H9 (cell line): ENCODE measurements around the gene SLC30A1. TPM values are rescaled to one million over a fixed set of nuclear protein-coding genes. Genes with fewer than 3 reads are reported as not detected.

ENCODE experiments used
- DNase-seq: peaks from one replicate; pipeline ENCODE4 v3.0.0-alpha.2; 2017
- H2AFZ ChIP-seq: one replicate; pipeline ENCODE4 v1.6.1; 2013; ENCODE audit warnings: mild to moderate bottlenecking, low read length, control low read depth, moderate library complexity
- H2AK5ac ChIP-seq: 2 replicates; pipeline ENCODE4 v1.6.1; 2013; ENCODE audit warnings: low read length, control low read depth, mixed read lengths; ENCODE audit not compliant: insufficient read length
- H2BK120ac ChIP-seq: one replicate; pipeline ENCODE4 v1.6.1; 2013; ENCODE audit warnings: low read depth, mild to moderate bottlenecking, low read length, control low read depth, inconsistent platforms; ENCODE audit not compliant: poor library complexity, severe bottlenecking
- H2BK12ac ChIP-seq: 2 replicates; pipeline ENCODE4 v1.6.1; 2013; ENCODE audit warnings: low read length, control low read depth, mixed read lengths, low read depth; ENCODE audit not compliant: insufficient read length
- H2BK15ac ChIP-seq: 2 replicates; pipeline ENCODE4 v1.6.1; 2013; ENCODE audit warnings: low read depth, low read length, control low read depth
- H2BK20ac ChIP-seq: one replicate; pipeline ENCODE4 v1.6.1; 2013; ENCODE audit warnings: low read depth, mild to moderate bottlenecking, low read length, control low read depth, inconsistent platforms; ENCODE audit not compliant: poor library complexity, severe bottlenecking
- H2BK5ac ChIP-seq: 2 replicates; pipeline ENCODE4 v1.6.1; 2013; ENCODE audit warnings: low read length, control low read depth, mixed read lengths; ENCODE audit not compliant: insufficient read length
- H3K14ac ChIP-seq: 2 replicates; pipeline ENCODE4 v1.6.1; 2013; ENCODE audit warnings: low read length, control low read depth; ENCODE audit not compliant: insufficient read depth
- H3K18ac ChIP-seq: 2 replicates; pipeline ENCODE4 v1.6.1; 2013; ENCODE audit warnings: low read depth, mild to moderate bottlenecking, mixed read lengths, low read length, control low read depth; ENCODE audit not compliant: insufficient read length
- H3K23ac ChIP-seq: 2 replicates; pipeline ENCODE4 v1.6.1; 2013; ENCODE audit warnings: low read length, control low read depth, mixed read lengths, low read depth; ENCODE audit not compliant: insufficient read length
- H3K23me2 ChIP-seq: 2 replicates; pipeline ENCODE4 v1.6.1; 2013; ENCODE audit warnings: low read depth, mild to moderate bottlenecking, mixed read lengths, low read length, control low read depth; ENCODE audit not compliant: insufficient read length, poor library complexity, severe bottlenecking
- H3K27ac ChIP-seq: 2 replicates; pipeline ENCODE4 v1.5.1; 2013; ENCODE audit warnings: low read length, control low read depth, mixed read lengths, low read depth; ENCODE audit not compliant: insufficient read length
- H3K27me3 ChIP-seq: 2 replicates; pipeline ENCODE4 v1.6.1; 2013; ENCODE audit warnings: low read length, control low read depth, inconsistent platforms; ENCODE audit not compliant: insufficient read depth
- H3K4ac ChIP-seq: 2 replicates; pipeline ENCODE4 v1.6.1; 2013; ENCODE audit warnings: low read depth, mild to moderate bottlenecking, control low read depth, inconsistent platforms, low read length, moderate library complexity
- H3K4me1 ChIP-seq: 2 replicates; pipeline ENCODE4 v1.6.1; 2013; ENCODE audit warnings: low read length, control low read depth, inconsistent platforms; ENCODE audit not compliant: insufficient read depth
- H3K4me2 ChIP-seq: 2 replicates; pipeline ENCODE4 v1.6.1; 2013; ENCODE audit warnings: low read length, control low read depth, mixed read lengths; ENCODE audit not compliant: insufficient read length, insufficient read depth
- H3K56ac ChIP-seq: 2 replicates; pipeline ENCODE4 v1.6.1; 2013; ENCODE audit warnings: low read depth, mild to moderate bottlenecking, mixed read lengths, low read length, control low read depth; ENCODE audit not compliant: insufficient read length
- H3K79me1 ChIP-seq: 2 replicates; pipeline ENCODE4 v1.6.1; 2013; ENCODE audit warnings: low read depth, mild to moderate bottlenecking, moderate library complexity, low read length, control low read depth, inconsistent platforms; ENCODE audit not compliant: insufficient read depth, poor library complexity, severe bottlenecking
- H3K79me2 ChIP-seq: 2 replicates; pipeline ENCODE4 v1.6.1; 2013; ENCODE audit warnings: low read length, control low read depth, inconsistent platforms; ENCODE audit not compliant: insufficient read depth
- H3K9ac ChIP-seq: 2 replicates; pipeline ENCODE4 v1.6.1; 2013; ENCODE audit warnings: low read length, control low read depth, mixed read lengths; ENCODE audit not compliant: insufficient read length; ENCODE audit errors: extremely low read depth
- H3K9me3 ChIP-seq: one replicate; pipeline ENCODE4 v1.6.1; 2013; ENCODE audit warnings: low read depth, low read length, inconsistent platforms; ENCODE audit not compliant: control insufficient read depth
- H3T11ph ChIP-seq: one replicate; pipeline ENCODE4 v1.6.1; 2013; ENCODE audit warnings: mild to moderate bottlenecking, low read length, control low read depth, inconsistent platforms
- H4K20me1 ChIP-seq: one replicate; pipeline ENCODE4 v1.6.1; 2013; ENCODE audit not compliant: control insufficient read depth, insufficient read length, insufficient read depth
- H4K5ac ChIP-seq: 2 replicates; pipeline ENCODE4 v1.6.1; 2013; ENCODE audit warnings: low read depth, mild to moderate bottlenecking, mixed read lengths, low read length, control low read depth; ENCODE audit not compliant: insufficient read length
- H4K8ac ChIP-seq: replicated peaks from 2 replicates; pipeline ENCODE4 v1.6.1; 2013; ENCODE audit warnings: low read length, control low read depth, mixed read lengths, low read depth; ENCODE audit not compliant: insufficient read length
- H4K91ac ChIP-seq: 2 replicates; pipeline ENCODE4 v1.6.1; 2013; ENCODE audit warnings: low read depth, mild to moderate bottlenecking, moderate library complexity, mixed read lengths, low read length, control low read depth; ENCODE audit not compliant: insufficient read length
- H3K27ac Mint-ChIP-seq, 3 experiments: 2 replicates in 2 of 3; 3 replicates in 1 of 3; pipeline ENCODE4 v1.8.0; 2020 to 2021; ENCODE audit warnings: mixed read lengths in 3 of 3, mild to moderate bottlenecking in 1 of 3, moderate library complexity in 1 of 3
- H3K27me3 Mint-ChIP-seq: 2 replicates; pipeline ENCODE4 v1.8.0; 2021; ENCODE audit warnings: low read depth, mild to moderate bottlenecking, moderate library complexity, mixed read lengths
- H3K36me3 Mint-ChIP-seq, 3 experiments: 2 replicates in 2 of 3; 3 replicates in 1 of 3; pipeline ENCODE4 v1.8.0; 2020 to 2021; ENCODE audit warnings: low read depth in 3 of 3, mixed read lengths in 3 of 3; ENCODE audit not compliant: insufficient read depth in 1 of 3
- H3K4me1 Mint-ChIP-seq, 2 experiments: 2 replicates each; pipeline ENCODE4 v1.8.0; 2020; ENCODE audit warnings: mixed read lengths in 2 of 2
- H3K4me3 Mint-ChIP-seq, 2 experiments: 2 replicates in 1 of 2; 3 replicates in 1 of 2; pipeline ENCODE4 v1.8.0; 2020 to 2021; ENCODE audit warnings: mild to moderate bottlenecking in 2 of 2, mixed read lengths in 2 of 2, moderate library complexity in 1 of 2
- H3K9me3 Mint-ChIP-seq, 2 experiments: 2 replicates in 1 of 2; 3 replicates in 1 of 2; pipeline ENCODE4 v1.8.0; 2020; ENCODE audit warnings: mild to moderate bottlenecking in 2 of 2, mixed read lengths in 2 of 2, moderate library complexity in 1 of 2
- WGBS: extraction: QIAGEN DNeasy Blood & Tissue Kit; methylation state at CpG from one replicate; pipeline ENCODE4 v1.1.7; 2013; ENCODE audit warnings: missing lambda C conversion rate, low lambda C conversion rate, mixed read lengths; ENCODE audit not compliant: insufficient read length; ENCODE audit errors: extremely low coverage; 5-methylcytosine and 5-hydroxymethylcytosine counted together
- total RNA-seq: library from RNA; stranded (reverse); gene quantifications from 2 replicates; pipeline ENCODE4 v1.2.1, GENCODE V29; 2021
- TF ChIP-seq, protein P1 (sequence below): fragments of 200-600 bp; sonication (generic); conservative IDR thresholded peaks from 3 replicates; pipeline ENCODE4 v1.8.0; 2021; ENCODE audit warnings: antibody characterized with exemption, mild to moderate bottlenecking

Gene SLC30A1
- total RNA-seq, 1 experiment from 2014 or later: 17.1 TPM

DNA sequence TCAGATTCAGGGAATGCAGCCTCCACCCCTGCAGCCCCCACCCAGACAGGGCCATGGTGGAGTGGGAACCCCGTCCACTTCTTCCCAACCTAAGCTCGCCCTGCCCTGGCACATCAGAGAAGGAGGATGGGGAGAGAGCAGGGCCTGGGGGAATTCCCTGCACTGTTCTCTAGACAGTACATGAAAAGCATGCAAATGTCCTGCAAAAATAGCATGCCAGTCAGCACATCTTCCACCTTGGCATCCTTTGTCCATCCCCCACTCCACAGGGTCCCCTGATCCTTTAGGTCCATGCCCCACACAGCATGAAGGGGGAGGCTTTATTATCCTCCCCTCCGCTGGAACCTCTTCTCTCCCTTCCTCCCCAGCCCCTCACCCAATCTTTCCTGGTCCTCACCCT is 52.0 kb downstream of the SLC30A1 start:
- no peak overlapping the region for H2BK5ac ChIP-seq
- no peak overlapping the region for H3K4me2 ChIP-seq
- no peaks in the 10 kb centered on the region; a peak in 1 of 7 replicates for H3K36me3 Mint-ChIP-seq
- H3K79me1 ChIP-seq: no peaks in the 10 kb centered on the region
- H4K20me1 ChIP-seq: no peaks in the 10 kb centered on the region
- H3K4me1 Mint-ChIP-seq: peaks cover 16 to 18% of the 10 kb centered on the region in 2 experiments
- H2BK120ac ChIP-seq: no peak overlapping the region
- no peaks in the 10 kb centered on the region; the same call in none of the 2 replicates for H3K27me3 Mint-ChIP-seq
- H4K5ac ChIP-seq: no peak overlapping the region
- no peak overlapping the region for H3K4ac ChIP-seq
- H3K4me1 ChIP-seq: no peaks in the 10 kb centered on the region
- no peak overlapping the region for H4K8ac ChIP-seq
- no peaks in the 10 kb centered on the region for H3K27me3 ChIP-seq
- H3K56ac ChIP-seq: no peak overlapping the region
- H2AFZ ChIP-seq: no peak overlapping the region
- no peak overlapping the region for H3K4me3 Mint-ChIP-seq
- H2AK5ac ChIP-seq: no peak overlapping the region
- H3K18ac ChIP-seq: no peak overlapping the region
- peak overlapping the region; percentile 55; the same call in 1 of the 2 replicates for H3K14ac ChIP-seq
- DNase-seq: no peak
- no peaks in the 10 kb centered on the region for H3K9me3 ChIP-seq
- no peak overlapping the region for H3T11ph ChIP-seq
- no peaks in the 10 kb centered on the region for H3K79me2 ChIP-seq
- no peak overlapping the region for H2BK15ac ChIP-seq
- H3K27ac ChIP-seq: no peak overlapping the region
- no peak overlapping the region for H4K91ac ChIP-seq
- TF ChIP-seq, protein P1, sequence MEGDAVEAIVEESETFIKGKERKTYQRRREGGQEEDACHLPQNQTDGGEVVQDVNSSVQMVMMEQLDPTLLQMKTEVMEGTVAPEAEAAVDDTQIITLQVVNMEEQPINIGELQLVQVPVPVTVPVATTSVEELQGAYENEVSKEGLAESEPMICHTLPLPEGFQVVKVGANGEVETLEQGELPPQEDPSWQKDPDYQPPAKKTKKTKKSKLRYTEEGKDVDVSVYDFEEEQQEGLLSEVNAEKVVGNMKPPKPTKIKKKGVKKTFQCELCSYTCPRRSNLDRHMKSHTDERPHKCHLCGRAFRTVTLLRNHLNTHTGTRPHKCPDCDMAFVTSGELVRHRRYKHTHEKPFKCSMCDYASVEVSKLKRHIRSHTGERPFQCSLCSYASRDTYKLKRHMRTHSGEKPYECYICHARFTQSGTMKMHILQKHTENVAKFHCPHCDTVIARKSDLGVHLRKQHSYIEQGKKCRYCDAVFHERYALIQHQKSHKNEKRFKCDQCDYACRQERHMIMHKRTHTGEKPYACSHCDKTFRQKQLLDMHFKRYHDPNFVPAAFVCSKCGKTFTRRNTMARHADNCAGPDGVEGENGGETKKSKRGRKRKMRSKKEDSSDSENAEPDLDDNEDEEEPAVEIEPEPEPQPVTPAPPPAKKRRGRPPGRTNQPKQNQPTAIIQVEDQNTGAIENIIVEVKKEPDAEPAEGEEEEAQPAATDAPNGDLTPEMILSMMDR: no peak
- no peaks in the 10 kb centered on the region for H3K23me2 ChIP-seq
- H3K23ac ChIP-seq: no peak overlapping the region
- H2BK20ac ChIP-seq: no peak overlapping the region
- H3K27ac Mint-ChIP-seq: peak overlapping the region in 2 of 3 experiments; percentile 45 to 68; a peak in 1 of 7 replicates
- no peak overlapping the region for H3K9ac ChIP-seq
- WGBS: no CpG with 5 or more reads among the region's 3 CpGs
- no peaks in the 10 kb centered on the region for H3K9me3 Mint-ChIP-seq
- no peak overlapping the region for H2BK12ac ChIP-seq
